HG02870 (cell line): Measurements from ENCODE around the gene BLID.

ENCODE experiments used
- ATAC-seq: cut with Tn5 transposase; IDR thresholded peaks from one replicate; pipeline ENCODE4 v1.9.1; 2021; ENCODE audit warnings: mild to moderate bottlenecking, moderate library complexity; ENCODE audit not compliant: unreplicated experiment

The BLID gene

GRCh38 chr11:122107045-122107444, 9.0 kb downstream of the BLID start:
- ATAC-seq = no peak

- no peak for ATAC-seq
Measured at GRCh38 chr11:122105044-122105758, 10.8 kb downstream of the BLID start.

GRCh38 chr11:122104341-122104740, 11.7 kb downstream of the BLID start:
- no peak for ATAC-seq

- ATAC-seq = no peak
Measured at GRCh38 chr11:122103726-122104125, 12.3 kb downstream of the BLID start.

- no peak for ATAC-seq
Measured at GRCh38 chr11:122103321-122103720, 12.7 kb downstream of the BLID start.

GRCh38 chr11:122102426-122102825, 13.6 kb downstream of the BLID start:
- ATAC-seq = no peak

- no peak for ATAC-seq
Measured at GRCh38 chr11:122101625-122102291, 14.3 kb downstream of the BLID start.

- no peak for ATAC-seq
Measured at GRCh38 chr11:122100756-122101080, 15.3 kb downstream of the BLID start.

- no peak for ATAC-seq
Measured at GRCh38 chr11:122100037-122100755, 15.8 kb downstream of the BLID start.

GRCh38 chr11:122099374-122100036, 16.5 kb downstream of the BLID start:
- no peak for ATAC-seq

GRCh38 chr11:122098261-122098980, 17.6 kb downstream of the BLID start:
- ATAC-seq = no peak

GRCh38 chr11:122097419-122098001, 18.5 kb downstream of the BLID start:
- no peak for ATAC-seq

- ATAC-seq = no peak
Measured at GRCh38 chr11:122096272-122097112, 19.5 kb downstream of the BLID start.

GRCh38 chr11:122095681-122096262, 20.2 kb downstream of the BLID start:
- ATAC-seq = no peak

- ATAC-seq = no peak
Measured at GRCh38 chr11:122094836-122095235, 21.2 kb downstream of the BLID start.

- no peak for ATAC-seq
Measured at GRCh38 chr11:122093731-122094275, 22.2 kb downstream of the BLID start.

GRCh38 chr11:122091835-122092234, 24.2 kb downstream of the BLID start:
- ATAC-seq = no peak

- no peak for ATAC-seq
Measured at GRCh38 chr11:122089111-122089510, 26.9 kb downstream of the BLID start.

- no peak for ATAC-seq
Measured at GRCh38 chr11:122085712-122086111, 30.3 kb downstream of the BLID start.
